ENCODE data around the gene POU6F2. TPM values are rescaled to one million over a fixed set of nuclear protein-coding genes. Genes with fewer than 3 reads are reported as not detected.

Gene POU6F2
- total RNA-seq, 6 donors from 2014 or later, result under 0.01 to 1.4 (median 0.24) TPM; not detected in 2

DNA sequence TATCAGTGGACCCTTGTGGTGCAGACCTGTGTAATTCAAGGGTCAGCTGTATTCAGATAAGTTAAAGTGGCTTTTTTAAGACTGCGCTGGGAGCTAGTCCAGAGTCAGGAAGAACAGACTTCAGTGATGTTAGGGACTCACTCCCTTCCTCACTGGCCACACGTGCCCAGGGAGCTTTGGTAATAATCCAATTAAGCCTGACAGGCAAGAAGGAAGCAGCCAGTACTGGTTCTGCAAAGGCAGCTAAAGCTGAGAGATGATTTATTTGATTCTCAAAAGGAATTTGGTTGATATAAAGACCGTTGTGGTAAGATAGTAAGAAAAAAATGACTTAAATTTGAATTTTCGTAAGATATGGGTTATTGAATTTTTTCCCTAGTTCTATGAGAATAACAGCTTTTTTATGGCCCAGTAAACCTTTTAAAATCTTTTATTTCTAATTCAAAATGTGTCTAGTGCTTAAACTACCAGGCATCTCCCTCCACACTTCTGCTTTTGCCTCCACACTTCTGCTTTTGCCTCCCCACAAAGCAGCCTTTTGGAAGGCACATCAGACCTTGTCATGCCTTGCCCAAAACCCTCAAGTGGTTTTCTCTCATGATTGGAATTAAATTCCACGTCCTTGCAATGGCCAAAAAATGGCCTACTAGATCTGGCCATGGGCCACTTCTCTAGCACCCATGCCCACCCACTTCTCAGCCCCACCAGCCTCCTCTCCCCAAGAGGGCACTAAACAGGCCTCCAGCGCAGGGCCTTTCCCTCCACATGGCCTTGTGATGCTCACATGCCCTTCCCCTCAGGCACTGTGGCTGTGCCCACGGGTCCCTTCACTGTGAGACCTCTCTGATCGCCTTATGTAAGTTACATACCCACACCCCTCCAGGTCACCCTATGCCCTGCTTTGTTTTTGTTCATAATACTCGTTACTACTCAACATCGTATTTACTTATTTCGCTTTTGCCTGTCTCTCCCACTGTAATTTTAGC, 92.5 kb downstream of the POU6F2 start:
- peak; percentile 32 to 57 for ATAC-seq (ENCODE audit: low FRiP score in 2 of 2)
- Histone ChIP-seq H3K27ac (no peak overlapping the region), H3K27me3 (no peaks in the 10 kb centered on the region), H3K4me3 (no peak overlapping the region), H3K4me1 (peaks cover 0 to 3% (median 0%) of the 10 kb centered on the region in 4 donors), H3K9me3 (no peaks in the 10 kb centered on the region), H3K36me3 (no peaks in the 10 kb centered on the region)
- DNase-seq, result no peak
- 67 to 68% methylated on average over 11 of the region's 11 CpGs for whole genome bisulfite sequencing, 2 donors
- no peak for TF ChIP-seq POLR2A (IDR thresholded peaks at IDR 0.05)
- TF ChIP-seq EP300 (IDR thresholded peaks at IDR 0.05), result no peak
- TF ChIP-seq, protein P1, sequence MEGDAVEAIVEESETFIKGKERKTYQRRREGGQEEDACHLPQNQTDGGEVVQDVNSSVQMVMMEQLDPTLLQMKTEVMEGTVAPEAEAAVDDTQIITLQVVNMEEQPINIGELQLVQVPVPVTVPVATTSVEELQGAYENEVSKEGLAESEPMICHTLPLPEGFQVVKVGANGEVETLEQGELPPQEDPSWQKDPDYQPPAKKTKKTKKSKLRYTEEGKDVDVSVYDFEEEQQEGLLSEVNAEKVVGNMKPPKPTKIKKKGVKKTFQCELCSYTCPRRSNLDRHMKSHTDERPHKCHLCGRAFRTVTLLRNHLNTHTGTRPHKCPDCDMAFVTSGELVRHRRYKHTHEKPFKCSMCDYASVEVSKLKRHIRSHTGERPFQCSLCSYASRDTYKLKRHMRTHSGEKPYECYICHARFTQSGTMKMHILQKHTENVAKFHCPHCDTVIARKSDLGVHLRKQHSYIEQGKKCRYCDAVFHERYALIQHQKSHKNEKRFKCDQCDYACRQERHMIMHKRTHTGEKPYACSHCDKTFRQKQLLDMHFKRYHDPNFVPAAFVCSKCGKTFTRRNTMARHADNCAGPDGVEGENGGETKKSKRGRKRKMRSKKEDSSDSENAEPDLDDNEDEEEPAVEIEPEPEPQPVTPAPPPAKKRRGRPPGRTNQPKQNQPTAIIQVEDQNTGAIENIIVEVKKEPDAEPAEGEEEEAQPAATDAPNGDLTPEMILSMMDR (IDR thresholded peaks at IDR 0.05), result no peak
- no peak for TF ChIP-seq POLR2AphosphoS5 (IDR thresholded peaks at IDR 0.05)

DNA sequence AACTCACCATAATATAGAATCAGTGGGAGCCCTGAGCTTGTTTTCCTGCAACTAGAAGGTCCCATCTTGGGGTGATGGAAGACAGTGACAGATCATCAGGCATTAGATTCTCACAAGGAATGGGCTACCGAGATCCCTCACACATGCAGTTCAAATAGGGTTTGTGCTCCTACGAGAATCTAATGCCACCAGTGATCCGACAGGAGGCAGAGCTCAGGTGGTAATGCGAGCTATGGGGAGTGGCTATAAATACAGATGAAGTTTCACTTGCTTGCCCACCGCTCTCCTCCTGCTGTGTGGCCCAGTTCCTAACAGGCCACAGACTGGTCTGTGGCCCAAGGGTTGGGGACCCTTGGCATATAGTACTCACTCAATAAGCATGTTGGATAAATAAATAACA, 93.4 kb downstream of the POU6F2 start:
- Histone ChIP-seq H3K27me3 (no peaks in the 10 kb centered on the region), H3K36me3 (no peaks in the 10 kb centered on the region), H3K27ac (no peak overlapping the region), H3K4me3 (no peak overlapping the region), H3K4me1 (peaks cover 0 to 3% (median 0%) of the 10 kb centered on the region in 4 donors), H3K9me3 (no peaks in the 10 kb centered on the region)
- 94 to 97% methylated on average over 5 of the region's 5 CpGs for WGBS, 2 donors
- DNase-seq (no peak), ATAC-seq (ENCODE audit: low FRiP score in 2 of 2) (no peak)
- TF ChIP-seq EP300 (IDR thresholded peaks at IDR 0.05), result no peak
- TF ChIP-seq POLR2A (IDR thresholded peaks at IDR 0.05), result no peak
- TF ChIP-seq, protein P1 (IDR thresholded peaks at IDR 0.05), result no peak
- no peak for TF ChIP-seq POLR2AphosphoS5 (IDR thresholded peaks at IDR 0.05)

GRCh38 chr7:39073432-39073831, 95.7 kb downstream of the POU6F2 start:
- H3K4me3 ChIP-seq, result no peak overlapping the region
- no peaks in the 10 kb centered on the region for H3K27me3 ChIP-seq
- no peak for TF ChIP-seq POLR2AphosphoS5 (IDR thresholded peaks at IDR 0.05)
- H3K27ac ChIP-seq, result no peak overlapping the region
- WGBS, 2 donors, result 27 to 33% methylated on average over 8 of the region's 8 CpGs
- ATAC-seq (ENCODE audit: low FRiP score in 2 of 2), result peak; percentile 35 to 42
- no peaks in the 10 kb centered on the region for H3K9me3 ChIP-seq
- H3K36me3 ChIP-seq, result no peaks in the 10 kb centered on the region
- peak; percentile 36 to 44 for DNase-seq
- H3K4me1 ChIP-seq, result peaks cover 0 to 3% (median 0%) of the 10 kb centered on the region in 4 donors

GRCh38 chr7:39075210-39075609, 97.5 kb downstream of the POU6F2 start:
- WGBS, 2 donors, result 83 to 95% methylated on average over 1 of the region's 1 CpG
- no peaks in the 10 kb centered on the region for H3K9me3 ChIP-seq

DNA sequence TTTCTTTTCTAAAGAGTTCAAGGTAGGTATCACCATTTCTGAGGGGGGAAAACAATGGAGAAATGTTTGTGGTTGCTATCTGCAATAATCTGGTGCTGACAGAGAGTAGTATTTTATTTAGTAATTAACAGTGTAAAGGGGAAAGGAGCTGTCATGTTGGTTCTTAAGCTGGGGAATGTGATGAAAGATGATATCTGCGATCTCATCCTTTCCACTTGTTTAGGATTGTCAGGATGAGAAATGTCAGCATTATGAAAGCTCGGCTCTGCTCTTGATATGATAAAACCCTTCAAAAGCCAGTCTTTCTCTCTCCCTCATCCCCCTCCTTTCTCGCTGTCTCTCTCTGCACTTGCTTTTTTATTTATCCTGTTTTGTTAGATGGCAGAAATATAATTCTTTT, 106.1 kb downstream of the POU6F2 start:
- DNase-seq (no peak), ATAC-seq (ENCODE audit: low FRiP score in 2 of 2) (no peak)
- Histone ChIP-seq H3K27ac (no peak overlapping the region), H3K4me1 (no peaks in the 10 kb centered on the region), H3K9me3 (no peaks in the 10 kb centered on the region), H3K36me3 (no peaks in the 10 kb centered on the region), H3K27me3 (no peaks in the 10 kb centered on the region), H3K4me3 (no peak overlapping the region)
- no peak for TF ChIP-seq POLR2A (IDR thresholded peaks at IDR 0.05)
- TF ChIP-seq POLR2AphosphoS5 (IDR thresholded peaks at IDR 0.05), result no peak
- no peak for TF ChIP-seq EP300 (IDR thresholded peaks at IDR 0.05)
- TF ChIP-seq, protein P1 (IDR thresholded peaks at IDR 0.05), result no peak
- WGBS, 2 donors, result 62 to 69% methylated on average over 3 of the region's 3 CpGs

More at GRCh38 chr7:39075210-39075609, 97.5 kb downstream of the POU6F2 start:
- DNase-seq, result no peak
- Histone ChIP-seq H3K36me3 (no peaks in the 10 kb centered on the region), H3K27ac (no peak overlapping the region), H3K4me1 (peaks cover 0 to 3% (median 0%) of the 10 kb centered on the region in 4 donors), H3K4me3 (no peak overlapping the region), H3K27me3 (no peaks in the 10 kb centered on the region)
- ATAC-seq (ENCODE audit: low FRiP score in 2 of 2), result no peak
- no peak for TF ChIP-seq POLR2A (IDR thresholded peaks at IDR 0.05)
- TF ChIP-seq EP300 (IDR thresholded peaks at IDR 0.05), result no peak
- TF ChIP-seq, protein P1 (IDR thresholded peaks at IDR 0.05), result no peak
- no peak for TF ChIP-seq POLR2AphosphoS5 (IDR thresholded peaks at IDR 0.05)

Data from upper lobe of left lung (tissue), 6 donors.